SK-N-SH treated with all-trans-retinoic acid at 6 μM for 48 hours (cell line): ENCODE measurements around the gene MLPH.
A peak's percentile ranks its signal among the peaks of the same experiment; 100 is the strongest.

Experiments
- ATAC-seq: fragments of 200-7000 bp; cut with Tn5 transposase; 3 replicates; pipeline ENCODE4 v1.9.1; 2020; ENCODE audit warnings: mild to moderate bottlenecking, moderate library complexity
- BACH2 ChIP-seq: fragments of 250-450 bp; sonication (Bioruptor Pico); IDR thresholded peaks from 2 replicates; pipeline ENCODE4 v1.9.0; 2021; ENCODE audit warnings: mild to moderate bottlenecking, borderline replicate concordance
- GLIS3 ChIP-seq: fragments of 250-450 bp; sonication (Bioruptor Pico); IDR thresholded peaks from 2 replicates; pipeline ENCODE4 v1.5.0; 2020; ENCODE audit warnings: mild to moderate bottlenecking, moderate library complexity
- ISL1 ChIP-seq: fragments of 250-450 bp; sonication (Bioruptor Pico); IDR thresholded peaks from 2 replicates; pipeline ENCODE4 v2.1.2; 2022; ENCODE audit warnings: mild to moderate bottlenecking, moderate library complexity
- OSR1 ChIP-seq: fragments of 250-450 bp; sonication (Bioruptor Pico); IDR thresholded peaks from 2 replicates; pipeline ENCODE4 v1.8.0; 2022; ENCODE audit warnings: moderate library complexity, mild to moderate bottlenecking, inconsistent platforms
- RARB ChIP-seq: fragments of 250-450 bp; sonication (Bioruptor Pico); IDR thresholded peaks from 2 replicates; pipeline ENCODE4 v1.8.0; 2021; ENCODE audit warnings: mild to moderate bottlenecking, moderate library complexity
- SNAI2 ChIP-seq: fragments of 250-450 bp; sonication (Bioruptor Pico); IDR thresholded peaks from 2 replicates; pipeline ENCODE4 v1.5.0; 2020; ENCODE audit warnings: mild to moderate bottlenecking, moderate library complexity
- TCF4 ChIP-seq: fragments of 250-450 bp; sonication (Bioruptor Pico); IDR thresholded peaks from 2 replicates; pipeline ENCODE4 v1.8.0; 2021; ENCODE audit warnings: mild to moderate bottlenecking, moderate library complexity, borderline replicate concordance
- TOX ChIP-seq: fragments of 250-450 bp; sonication (Bioruptor Pico); IDR thresholded peaks from 2 replicates; pipeline ENCODE4 v1.8.0; 2021; ENCODE audit warnings: mild to moderate bottlenecking, moderate library complexity, borderline replicate concordance
- ZC3H10 ChIP-seq: fragments of 250-450 bp; sonication (Bioruptor Pico); IDR thresholded peaks from 2 replicates; pipeline ENCODE4 v1.5.1; 2021; ENCODE audit warnings: mild to moderate bottlenecking, moderate library complexity
- ZFP3 ChIP-seq: fragments of 250-450 bp; sonication (Bioruptor Pico); IDR thresholded peaks from 2 replicates; pipeline ENCODE4 v1.5.0; 2020; ENCODE audit warnings: mild to moderate bottlenecking, moderate library complexity
- ZFP30 ChIP-seq: fragments of 450-650 bp; formaldehyde crosslinking; IDR thresholded peaks from 2 replicates; pipeline ENCODE4 v1.5.0; 2022; ENCODE audit warnings: mild to moderate bottlenecking, moderate library complexity
- ZNF8 ChIP-seq: fragments of 450-650 bp; formaldehyde crosslinking; IDR thresholded peaks from 2 replicates; pipeline ENCODE4 v1.5.0; 2020; ENCODE audit warnings: mild to moderate bottlenecking, moderate library complexity
- TF ChIP-seq, protein P1 (sequence below): fragments of 250-450 bp; sonication (Bioruptor Pico); IDR thresholded peaks from 2 replicates; pipeline ENCODE4 v1.8.0; 2020; ENCODE audit warnings: mild to moderate bottlenecking, moderate library complexity, borderline replicate concordance
- TF ChIP-seq, protein P2 (sequence below): fragments of 250-450 bp; sonication (Bioruptor Pico); IDR thresholded peaks from 2 replicates; pipeline ENCODE4 v1.8.0; 2021; ENCODE audit warnings: low read depth, mild to moderate bottlenecking, moderate library complexity, borderline replicate concordance
- TF ChIP-seq, protein P3 (sequence below): fragments of 250-450 bp; sonication (Bioruptor Pico); IDR thresholded peaks from 2 replicates; pipeline ENCODE4 v1.5.1; 2020; ENCODE audit warnings: low read depth, mild to moderate bottlenecking, moderate library complexity
- TF ChIP-seq, protein P4 (sequence below): fragments of 250-450 bp; sonication (Bioruptor Pico); IDR thresholded peaks from 2 replicates; pipeline ENCODE4 v1.5.0; 2020; ENCODE audit warnings: mild to moderate bottlenecking, moderate library complexity
- TF ChIP-seq, protein P5 (sequence below): fragments of 250-450 bp; sonication (Bioruptor Pico); IDR thresholded peaks from 2 replicates; pipeline ENCODE4 v1.5.1; 2021; ENCODE audit warnings: mild to moderate bottlenecking, moderate library complexity

The MLPH gene

DNA sequence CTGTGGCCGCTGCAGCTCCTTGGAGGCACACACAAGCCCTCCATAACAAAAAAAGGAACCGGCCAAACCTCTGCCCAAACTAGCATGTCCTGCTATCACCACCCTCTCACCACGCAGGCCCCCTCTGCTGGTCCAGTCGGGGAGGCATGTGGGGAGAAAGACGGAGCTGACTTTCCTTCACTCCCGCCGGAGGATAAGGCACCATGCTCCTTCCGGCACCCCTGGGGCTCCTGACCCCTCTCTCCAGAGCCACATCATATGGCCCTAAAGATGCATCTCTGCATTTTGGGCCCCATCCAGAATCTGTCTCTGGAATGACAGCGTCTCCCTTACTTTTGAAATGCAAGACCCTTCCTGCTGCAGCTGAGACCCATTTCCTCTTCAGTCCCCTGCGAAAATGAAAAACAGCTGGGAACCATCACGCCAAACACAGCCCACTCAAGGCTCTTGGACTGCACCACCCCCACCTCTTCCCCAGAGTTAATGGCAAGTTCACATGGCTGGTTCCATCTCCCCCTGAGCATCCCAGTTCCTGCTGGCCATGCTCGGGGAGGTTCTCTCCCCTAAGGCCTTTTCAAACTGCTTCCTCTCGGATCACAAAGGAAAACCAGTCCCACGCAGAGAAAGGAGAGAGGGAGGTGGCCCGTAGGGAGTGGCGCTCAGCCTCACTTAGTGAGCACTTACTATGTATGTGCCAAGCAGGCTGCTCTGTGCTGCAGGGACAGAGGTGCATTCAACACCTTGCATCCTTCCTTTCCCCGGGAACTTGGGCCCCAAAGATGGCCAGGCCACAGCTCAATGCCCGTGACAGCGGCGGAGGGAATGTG, 35.2 kb upstream of the MLPH start:
- TF ChIP-seq SNAI2 (no peak), TCF4 (CRISPR knock-in tag) (peak; percentile 77), ZFP30 (CRISPR knock-in tag) (no peak), BACH2 (CRISPR knock-in tag) (no peak), ZFP3 (no peak)
- TF ChIP-seq, protein P1, sequence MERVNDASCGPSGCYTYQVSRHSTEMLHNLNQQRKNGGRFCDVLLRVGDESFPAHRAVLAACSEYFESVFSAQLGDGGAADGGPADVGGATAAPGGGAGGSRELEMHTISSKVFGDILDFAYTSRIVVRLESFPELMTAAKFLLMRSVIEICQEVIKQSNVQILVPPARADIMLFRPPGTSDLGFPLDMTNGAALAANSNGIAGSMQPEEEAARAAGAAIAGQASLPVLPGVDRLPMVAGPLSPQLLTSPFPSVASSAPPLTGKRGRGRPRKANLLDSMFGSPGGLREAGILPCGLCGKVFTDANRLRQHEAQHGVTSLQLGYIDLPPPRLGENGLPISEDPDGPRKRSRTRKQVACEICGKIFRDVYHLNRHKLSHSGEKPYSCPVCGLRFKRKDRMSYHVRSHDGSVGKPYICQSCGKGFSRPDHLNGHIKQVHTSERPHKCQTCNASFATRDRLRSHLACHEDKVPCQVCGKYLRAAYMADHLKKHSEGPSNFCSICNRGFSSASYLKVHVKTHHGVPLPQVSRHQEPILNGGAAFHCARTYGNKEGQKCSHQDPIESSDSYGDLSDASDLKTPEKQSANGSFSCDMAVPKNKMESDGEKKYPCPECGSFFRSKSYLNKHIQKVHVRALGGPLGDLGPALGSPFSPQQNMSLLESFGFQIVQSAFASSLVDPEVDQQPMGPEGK (CRISPR knock-in tag), result no peak
- peak; percentile 72 for ATAC-seq

DNA sequence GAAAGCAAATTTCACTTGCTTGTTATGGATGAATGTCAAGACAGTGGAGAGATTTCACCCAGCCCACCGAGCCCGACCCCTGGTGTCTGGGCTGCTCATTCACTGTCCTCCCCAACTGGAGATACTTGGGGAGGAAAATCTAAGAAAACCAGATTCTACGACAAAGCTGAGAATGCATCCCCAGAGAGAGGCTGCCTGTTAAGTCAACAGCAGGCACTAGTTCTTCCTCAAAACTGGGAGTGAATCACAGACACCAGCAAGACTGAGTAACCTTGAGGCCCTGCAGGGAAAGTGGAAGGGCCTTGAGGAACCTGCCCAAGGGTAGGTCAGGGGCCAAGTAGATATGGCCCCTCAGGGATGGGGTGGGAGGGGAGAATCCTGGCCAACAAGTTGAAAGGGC, 34.2 kb upstream of the MLPH start:
- no peak for ATAC-seq

More for the DNA sequence above, 34.2 kb upstream of the MLPH start:
- TF ChIP-seq ISL1 (CRISPR knock-in tag) (no peak), GLIS3 (CRISPR knock-in tag) (no peak), TCF4 (CRISPR knock-in tag) (no peak), ZC3H10 (CRISPR knock-in tag) (no peak), OSR1 (CRISPR knock-in tag) (no peak), TOX (CRISPR knock-in tag) (no peak), ZFP30 (CRISPR knock-in tag) (no peak), RARB (CRISPR knock-in tag) (no peak), ZNF8 (no peak), ZFP3 (no peak), BACH2 (CRISPR knock-in tag) (no peak), SNAI2 (no peak)
- TF ChIP-seq, protein P1 (CRISPR knock-in tag), result no peak
- TF ChIP-seq, protein P2, sequence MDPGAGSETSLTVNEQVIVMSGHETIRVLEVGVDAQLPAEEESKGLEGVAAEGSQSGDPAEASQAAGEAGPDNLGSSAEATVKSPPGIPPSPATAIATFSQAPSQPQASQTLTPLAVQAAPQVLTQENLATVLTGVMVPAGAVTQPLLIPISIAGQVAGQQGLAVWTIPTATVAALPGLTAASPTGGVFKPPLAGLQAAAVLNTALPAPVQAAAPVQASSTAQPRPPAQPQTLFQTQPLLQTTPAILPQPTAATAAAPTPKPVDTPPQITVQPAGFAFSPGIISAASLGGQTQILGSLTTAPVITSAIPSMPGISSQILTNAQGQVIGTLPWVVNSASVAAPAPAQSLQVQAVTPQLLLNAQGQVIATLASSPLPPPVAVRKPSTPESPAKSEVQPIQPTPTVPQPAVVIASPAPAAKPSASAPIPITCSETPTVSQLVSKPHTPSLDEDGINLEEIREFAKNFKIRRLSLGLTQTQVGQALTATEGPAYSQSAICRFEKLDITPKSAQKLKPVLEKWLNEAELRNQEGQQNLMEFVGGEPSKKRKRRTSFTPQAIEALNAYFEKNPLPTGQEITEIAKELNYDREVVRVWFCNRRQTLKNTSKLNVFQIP (CRISPR knock-in tag), result no peak
- TF ChIP-seq, protein P3, sequence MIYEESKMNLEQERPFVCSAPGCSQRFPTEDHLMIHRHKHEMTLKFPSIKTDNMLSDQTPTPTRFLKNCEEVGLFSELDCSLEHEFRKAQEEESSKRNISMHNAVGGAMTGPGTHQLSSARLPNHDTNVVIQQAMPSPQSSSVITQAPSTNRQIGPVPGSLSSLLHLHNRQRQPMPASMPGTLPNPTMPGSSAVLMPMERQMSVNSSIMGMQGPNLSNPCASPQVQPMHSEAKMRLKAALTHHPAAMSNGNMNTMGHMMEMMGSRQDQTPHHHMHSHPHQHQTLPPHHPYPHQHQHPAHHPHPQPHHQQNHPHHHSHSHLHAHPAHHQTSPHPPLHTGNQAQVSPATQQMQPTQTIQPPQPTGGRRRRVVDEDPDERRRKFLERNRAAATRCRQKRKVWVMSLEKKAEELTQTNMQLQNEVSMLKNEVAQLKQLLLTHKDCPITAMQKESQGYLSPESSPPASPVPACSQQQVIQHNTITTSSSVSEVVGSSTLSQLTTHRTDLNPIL (CRISPR knock-in tag), result no peak
- TF ChIP-seq, protein P4, sequence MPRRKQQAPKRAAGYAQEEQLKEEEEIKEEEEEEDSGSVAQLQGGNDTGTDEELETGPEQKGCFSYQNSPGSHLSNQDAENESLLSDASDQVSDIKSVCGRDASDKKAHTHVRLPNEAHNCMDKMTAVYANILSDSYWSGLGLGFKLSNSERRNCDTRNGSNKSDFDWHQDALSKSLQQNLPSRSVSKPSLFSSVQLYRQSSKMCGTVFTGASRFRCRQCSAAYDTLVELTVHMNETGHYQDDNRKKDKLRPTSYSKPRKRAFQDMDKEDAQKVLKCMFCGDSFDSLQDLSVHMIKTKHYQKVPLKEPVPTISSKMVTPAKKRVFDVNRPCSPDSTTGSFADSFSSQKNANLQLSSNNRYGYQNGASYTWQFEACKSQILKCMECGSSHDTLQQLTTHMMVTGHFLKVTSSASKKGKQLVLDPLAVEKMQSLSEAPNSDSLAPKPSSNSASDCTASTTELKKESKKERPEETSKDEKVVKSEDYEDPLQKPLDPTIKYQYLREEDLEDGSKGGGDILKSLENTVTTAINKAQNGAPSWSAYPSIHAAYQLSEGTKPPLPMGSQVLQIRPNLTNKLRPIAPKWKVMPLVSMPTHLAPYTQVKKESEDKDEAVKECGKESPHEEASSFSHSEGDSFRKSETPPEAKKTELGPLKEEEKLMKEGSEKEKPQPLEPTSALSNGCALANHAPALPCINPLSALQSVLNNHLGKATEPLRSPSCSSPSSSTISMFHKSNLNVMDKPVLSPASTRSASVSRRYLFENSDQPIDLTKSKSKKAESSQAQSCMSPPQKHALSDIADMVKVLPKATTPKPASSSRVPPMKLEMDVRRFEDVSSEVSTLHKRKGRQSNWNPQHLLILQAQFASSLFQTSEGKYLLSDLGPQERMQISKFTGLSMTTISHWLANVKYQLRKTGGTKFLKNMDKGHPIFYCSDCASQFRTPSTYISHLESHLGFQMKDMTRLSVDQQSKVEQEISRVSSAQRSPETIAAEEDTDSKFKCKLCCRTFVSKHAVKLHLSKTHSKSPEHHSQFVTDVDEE (CRISPR knock-in tag), result no peak
- TF ChIP-seq, protein P5, sequence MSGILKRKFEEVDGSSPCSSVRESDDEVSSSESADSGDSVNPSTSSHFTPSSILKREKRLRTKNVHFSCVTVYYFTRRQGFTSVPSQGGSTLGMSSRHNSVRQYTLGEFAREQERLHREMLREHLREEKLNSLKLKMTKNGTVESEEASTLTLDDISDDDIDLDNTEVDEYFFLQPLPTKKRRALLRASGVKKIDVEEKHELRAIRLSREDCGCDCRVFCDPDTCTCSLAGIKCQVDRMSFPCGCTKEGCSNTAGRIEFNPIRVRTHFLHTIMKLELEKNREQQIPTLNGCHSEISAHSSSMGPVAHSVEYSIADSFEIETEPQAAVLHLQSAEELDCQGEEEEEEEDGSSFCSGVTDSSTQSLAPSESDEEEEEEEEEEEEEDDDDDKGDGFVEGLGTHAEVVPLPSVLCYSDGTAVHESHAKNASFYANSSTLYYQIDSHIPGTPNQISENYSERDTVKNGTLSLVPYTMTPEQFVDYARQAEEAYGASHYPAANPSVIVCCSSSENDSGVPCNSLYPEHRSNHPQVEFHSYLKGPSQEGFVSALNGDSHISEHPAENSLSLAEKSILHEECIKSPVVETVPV (CRISPR knock-in tag), result no peak
